Panc1 (cell line): ENCODE results near the gene ENTREP3. TPM values are rescaled to one million over a fixed set of nuclear protein-coding genes. Genes with fewer than 3 reads are reported as not detected.

Experiments used
- total RNA-seq: library from RNA; stranded (reverse); gene quantifications from one replicate; pipeline ENCODE4 v1.2.1, GENCODE V29; 2021; ENCODE audit not compliant: unreplicated experiment

Gene ENTREP3
- total RNA-seq, 1 experiment from 2014 or later, result 94.7 TPM

Other genes starting within 250 kb of the ENTREP3 start
- 0.13 TPM for gene DCST2, start 221.7 kb downstream of the ENTREP3 start, total RNA-seq
- not detected for gene DCST1, start 221.7 kb downstream of the ENTREP3 start, total RNA-seq
- gene ADAM15, start 204.2 kb downstream of the ENTREP3 start, total RNA-seq, result 41.7 TPM
- 8.0 TPM for gene EFNA4, start 191.7 kb downstream of the ENTREP3 start, total RNA-seq
- gene EFNA3, start 176.6 kb downstream of the ENTREP3 start, total RNA-seq, result 2.3 TPM
- gene EFNA1, start 127.6 kb downstream of the ENTREP3 start, total RNA-seq, result 23.8 TPM
- 67.4 TPM for gene SLC50A1, start 119.6 kb downstream of the ENTREP3 start, total RNA-seq
- 66.0 TPM for gene DPM3, start 115.0 kb downstream of the ENTREP3 start, total RNA-seq
- gene KRTCAP2, start 82.2 kb downstream of the ENTREP3 start, total RNA-seq, result 155 TPM
- 3.8 TPM for gene TRIM46, start 81.6 kb downstream of the ENTREP3 start, total RNA-seq
- 35.9 TPM for gene THBS3, start 47.6 kb downstream of the ENTREP3 start, total RNA-seq
- 53.6 TPM for gene MTX1, start 46.8 kb downstream of the ENTREP3 start, total RNA-seq
- 200 TPM for gene SCAMP3, start 6.9 kb upstream of the ENTREP3 start, total RNA-seq
- gene CLK2, start 18.0 kb upstream of the ENTREP3 start, total RNA-seq, result 43.6 TPM
- gene HCN3, start 22.0 kb upstream of the ENTREP3 start, total RNA-seq, result 7.8 TPM
- 0.13 TPM for gene PKLR, start 46.0 kb upstream of the ENTREP3 start, total RNA-seq
- gene FDPS, start 53.4 kb upstream of the ENTREP3 start, total RNA-seq, result 255 TPM
- 77.9 TPM for gene RUSC1, start 65.4 kb upstream of the ENTREP3 start, total RNA-seq